Measurements from ENCODE around the gene PRRX2. TPM values are rescaled to one million over a fixed set of nuclear protein-coding genes. Genes with fewer than 3 reads are reported as not detected.

The PRRX2 gene
- polyA plus RNA-seq, 2 donors: 1.7 to 3.6 TPM

DNA sequence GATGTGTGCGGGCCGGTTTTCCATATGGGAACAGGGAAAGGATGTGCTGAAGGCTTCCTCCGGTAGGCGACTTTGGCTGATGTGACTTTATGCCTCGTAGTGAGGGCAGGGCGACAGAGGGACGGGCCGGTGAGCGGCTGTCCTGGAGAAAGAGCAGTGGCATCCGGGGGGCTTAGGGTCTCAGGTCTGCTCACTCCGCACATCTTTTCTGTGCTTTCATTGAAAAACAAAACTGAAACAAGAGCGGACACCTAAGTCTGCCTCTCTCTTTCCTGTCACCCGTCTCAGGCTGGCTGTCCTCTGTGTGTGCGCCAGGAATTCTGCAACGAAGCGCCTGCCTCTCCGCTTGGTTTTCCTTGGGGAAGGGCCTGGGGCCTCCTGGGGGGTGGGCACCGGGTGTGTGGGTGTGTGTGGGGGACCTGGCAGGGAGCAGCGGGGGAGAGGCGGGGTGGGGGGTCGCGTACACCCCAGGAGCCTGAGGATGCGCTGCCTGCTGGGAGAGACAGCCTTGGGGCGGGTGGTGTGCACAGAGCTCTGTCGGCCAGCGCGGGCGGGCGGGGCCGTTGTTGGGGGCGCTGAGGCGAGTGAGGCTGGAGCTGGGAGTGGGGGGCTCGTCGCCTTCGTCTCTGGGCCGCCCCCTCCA lies 580 bp upstream of the PRRX2 start:
- H3K27ac ChIP-seq (ENCODE audit: low read depth in 2 of 2, low read length in 1 of 2): no peak overlapping the region
- peaks cover 0 to 2% of the 10 kb centered on the region in 2 donors for H3K27me3 ChIP-seq (ENCODE audit: control insufficient read depth in 1 of 2, insufficient read depth in 2 of 2, low read length in 2 of 2)

DNA sequence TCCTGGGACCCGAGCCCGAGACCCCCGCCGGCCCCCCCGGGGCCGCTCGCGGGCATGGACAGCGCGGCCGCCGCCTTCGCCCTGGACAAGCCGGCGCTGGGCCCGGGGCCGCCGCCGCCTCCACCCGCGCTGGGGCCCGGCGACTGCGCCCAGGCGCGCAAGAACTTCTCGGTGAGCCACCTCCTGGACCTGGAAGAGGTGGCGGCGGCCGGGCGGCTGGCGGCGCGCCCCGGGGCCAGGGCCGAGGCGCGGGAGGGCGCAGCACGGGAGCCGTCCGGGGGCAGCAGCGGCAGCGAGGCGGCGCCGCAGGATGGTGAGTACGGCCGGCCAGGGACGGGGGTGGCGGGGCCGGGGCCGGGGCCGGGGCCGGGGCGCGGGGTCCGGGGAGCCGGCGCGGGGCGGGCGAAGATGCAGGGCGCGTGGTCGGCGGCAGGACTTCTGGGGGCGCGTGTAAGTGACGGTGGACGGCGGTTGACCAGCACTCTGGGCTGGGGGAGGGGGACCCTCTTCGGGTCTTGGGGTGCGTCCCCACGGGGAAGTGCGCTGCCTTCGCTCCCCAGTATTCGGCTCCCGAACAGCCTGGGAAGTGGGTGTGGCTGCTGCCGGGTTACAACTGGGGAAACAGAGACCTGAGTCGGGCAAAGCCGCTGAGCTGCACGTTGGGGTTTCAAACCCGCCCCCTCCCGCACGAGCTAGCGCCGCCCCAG lies 520 bp downstream of the PRRX2 start:
- Histone ChIP-seq H3K36me3 (ENCODE audit: control insufficient read depth in 2 of 2, insufficient read depth in 2 of 2, low read length in 1 of 2) (no peaks in the 10 kb centered on the region), H3K27me3 (ENCODE audit: control insufficient read depth in 1 of 2, insufficient read depth in 2 of 2, low read length in 2 of 2) (peaks cover 0 to 2% of the 10 kb centered on the region in 2 donors), H3K4me3 (ENCODE audit: low read depth in 1 of 2, low read length in 2 of 2) (peak overlapping the region; percentile 41 to 48), H3K4me1 (ENCODE audit: control insufficient read depth in 2 of 2, insufficient read depth in 2 of 2, low read length in 1 of 2) (peaks cover 0 to 11% of the 10 kb centered on the region in 2 donors), H3K9me3 (ENCODE audit: control insufficient read depth in 2 of 2, insufficient read depth in 1 of 2, low read depth in 1 of 2, low read length in 1 of 2) (no peaks in the 10 kb centered on the region), H3K27ac (ENCODE audit: low read depth in 2 of 2, low read length in 1 of 2) (no peak overlapping the region)
- WGBS, 2 donors: 3 to 4% methylated on average over 55 to 88 of the region's 88 CpGs

More for the DNA sequence above, 580 bp upstream of the PRRX2 start:
- H3K4me1 ChIP-seq (ENCODE audit: control insufficient read depth in 2 of 2, insufficient read depth in 2 of 2, low read length in 1 of 2): peaks cover 0 to 11% of the 10 kb centered on the region in 2 donors
- no peaks in the 10 kb centered on the region for H3K36me3 ChIP-seq (ENCODE audit: control insufficient read depth in 2 of 2, insufficient read depth in 2 of 2, low read length in 1 of 2)
- H3K9me3 ChIP-seq (ENCODE audit: control insufficient read depth in 2 of 2, insufficient read depth in 1 of 2, low read depth in 1 of 2, low read length in 1 of 2): no peaks in the 10 kb centered on the region
- 19 to 21% methylated on average over 28 to 36 of the region's 36 CpGs for WGBS, 2 donors
- H3K4me3 ChIP-seq (ENCODE audit: low read depth in 1 of 2, low read length in 2 of 2): no peak overlapping the region

GRCh38 chr9:129666575-129666974 lies 1.1 kb downstream of the PRRX2 start:
- H3K4me3 ChIP-seq (ENCODE audit: low read depth in 1 of 2, low read length in 2 of 2): peak overlapping the region; percentile 35 to 41
- WGBS, 2 donors: 31 to 33% methylated on average over 13 of the region's 13 CpGs
- H3K9me3 ChIP-seq (ENCODE audit: control insufficient read depth in 2 of 2, insufficient read depth in 1 of 2, low read depth in 1 of 2, low read length in 1 of 2): no peaks in the 10 kb centered on the region
- H3K4me1 ChIP-seq (ENCODE audit: control insufficient read depth in 2 of 2, insufficient read depth in 2 of 2, low read length in 1 of 2): peaks cover 0 to 11% of the 10 kb centered on the region in 2 donors
- peaks cover 0 to 2% of the 10 kb centered on the region in 2 donors for H3K27me3 ChIP-seq (ENCODE audit: control insufficient read depth in 1 of 2, insufficient read depth in 2 of 2, low read length in 2 of 2)
- H3K36me3 ChIP-seq (ENCODE audit: control insufficient read depth in 2 of 2, insufficient read depth in 2 of 2, low read length in 1 of 2): peaks cover 0 to 3% of the 10 kb centered on the region in 2 donors
- no peak overlapping the region for H3K27ac ChIP-seq (ENCODE audit: low read depth in 2 of 2, low read length in 1 of 2)

GRCh38 chr9:129667378-129667777 lies 1.9 kb downstream of the PRRX2 start:
- WGBS, 2 donors: 73 to 74% methylated on average over 10 to 11 of the region's 11 CpGs
- peaks cover 0 to 2% of the 10 kb centered on the region in 2 donors for H3K27me3 ChIP-seq (ENCODE audit: control insufficient read depth in 1 of 2, insufficient read depth in 2 of 2, low read length in 2 of 2)

DNA sequence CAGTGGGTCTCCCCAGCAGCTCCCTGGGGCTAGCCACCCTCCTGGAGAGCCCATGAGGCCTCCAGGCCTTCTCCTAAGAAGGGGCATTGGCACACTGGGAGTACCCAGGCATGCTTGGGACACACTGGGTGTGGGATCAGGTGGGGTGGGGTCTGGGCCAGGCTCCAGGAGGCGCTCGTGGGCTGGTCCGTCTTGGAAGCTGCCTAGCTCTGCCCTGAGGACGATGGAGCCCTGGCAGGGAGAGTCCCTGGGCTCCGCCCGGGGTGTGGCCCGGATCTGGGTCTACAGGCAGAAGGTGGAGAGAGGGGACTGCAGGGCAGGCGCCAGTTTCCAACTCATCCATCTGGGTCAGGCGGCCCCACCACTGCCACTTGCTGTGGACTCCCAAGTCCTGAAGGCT lies 2.4 kb downstream of the PRRX2 start:
- Histone ChIP-seq H3K4me3 (ENCODE audit: low read depth in 1 of 2, low read length in 2 of 2) (no peak overlapping the region), H3K27ac (ENCODE audit: low read depth in 2 of 2, low read length in 1 of 2) (no peak overlapping the region), H3K9me3 (ENCODE audit: control insufficient read depth in 2 of 2, insufficient read depth in 1 of 2, low read depth in 1 of 2, low read length in 1 of 2) (no peaks in the 10 kb centered on the region), H3K4me1 (ENCODE audit: control insufficient read depth in 2 of 2, insufficient read depth in 2 of 2, low read length in 1 of 2) (peaks cover 0 to 11% of the 10 kb centered on the region in 2 donors), H3K36me3 (ENCODE audit: control insufficient read depth in 2 of 2, insufficient read depth in 2 of 2, low read length in 1 of 2) (peaks cover 0 to 3% of the 10 kb centered on the region in 2 donors), H3K27me3 (ENCODE audit: control insufficient read depth in 1 of 2, insufficient read depth in 2 of 2, low read length in 2 of 2) (peaks cover 0 to 2% of the 10 kb centered on the region in 2 donors)
- WGBS, 2 donors: 55 to 64% methylated on average over 9 of the region's 9 CpGs

More at GRCh38 chr9:129667378-129667777, 1.9 kb downstream of the PRRX2 start:
- H3K36me3 ChIP-seq (ENCODE audit: control insufficient read depth in 2 of 2, insufficient read depth in 2 of 2, low read length in 1 of 2): peaks cover 0 to 3% of the 10 kb centered on the region in 2 donors
- H3K4me3 ChIP-seq (ENCODE audit: low read depth in 1 of 2, low read length in 2 of 2): no peak overlapping the region
- peaks cover 0 to 11% of the 10 kb centered on the region in 2 donors for H3K4me1 ChIP-seq (ENCODE audit: control insufficient read depth in 2 of 2, insufficient read depth in 2 of 2, low read length in 1 of 2)
- no peak overlapping the region for H3K27ac ChIP-seq (ENCODE audit: low read depth in 2 of 2, low read length in 1 of 2)
- H3K9me3 ChIP-seq (ENCODE audit: control insufficient read depth in 2 of 2, insufficient read depth in 1 of 2, low read depth in 1 of 2, low read length in 1 of 2): no peaks in the 10 kb centered on the region

DNA sequence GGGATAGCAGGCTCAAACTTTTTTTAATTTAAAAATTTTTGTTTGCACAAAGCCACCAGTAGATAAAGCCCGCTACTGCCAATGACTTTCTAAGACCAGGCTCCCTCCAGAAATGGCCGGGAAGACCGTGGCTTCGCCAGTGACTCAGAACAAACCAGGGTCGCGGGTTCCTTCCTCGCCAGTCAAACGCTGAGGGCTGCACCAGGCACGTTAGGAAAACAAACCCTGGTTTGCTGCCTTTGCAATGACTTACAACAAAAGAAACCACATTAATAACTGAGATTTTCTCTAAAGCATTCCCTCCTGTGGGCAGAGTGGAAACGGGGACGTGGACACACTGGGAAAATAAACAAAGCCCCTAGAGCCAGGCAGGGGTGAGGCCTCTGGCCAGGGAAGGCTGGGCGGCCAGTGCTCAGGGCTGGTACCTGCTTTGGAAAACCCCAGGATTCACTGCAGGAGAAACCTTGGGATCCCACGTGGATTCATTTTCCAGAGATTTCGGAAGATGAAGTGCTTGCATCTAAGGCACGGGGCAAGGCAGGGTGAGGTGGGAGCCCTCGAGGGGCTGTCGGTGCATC lies 3.8 kb downstream of the PRRX2 start:
- 61 to 62% methylated on average over 17 of the region's 17 CpGs for WGBS, 2 donors
- Histone ChIP-seq H3K4me3 (ENCODE audit: low read depth in 1 of 2, low read length in 2 of 2) (no peak overlapping the region), H3K27me3 (ENCODE audit: control insufficient read depth in 1 of 2, insufficient read depth in 2 of 2, low read length in 2 of 2) (peaks cover 0 to 2% of the 10 kb centered on the region in 2 donors), H3K9me3 (ENCODE audit: control insufficient read depth in 2 of 2, insufficient read depth in 1 of 2, low read depth in 1 of 2, low read length in 1 of 2) (no peaks in the 10 kb centered on the region), H3K4me1 (ENCODE audit: control insufficient read depth in 2 of 2, insufficient read depth in 2 of 2, low read length in 1 of 2) (peaks cover 0 to 11% of the 10 kb centered on the region in 2 donors), H3K36me3 (ENCODE audit: control insufficient read depth in 2 of 2, insufficient read depth in 2 of 2, low read length in 1 of 2) (peaks cover 0 to 3% of the 10 kb centered on the region in 2 donors), H3K27ac (ENCODE audit: low read depth in 2 of 2, low read length in 1 of 2) (no peak overlapping the region)

DNA sequence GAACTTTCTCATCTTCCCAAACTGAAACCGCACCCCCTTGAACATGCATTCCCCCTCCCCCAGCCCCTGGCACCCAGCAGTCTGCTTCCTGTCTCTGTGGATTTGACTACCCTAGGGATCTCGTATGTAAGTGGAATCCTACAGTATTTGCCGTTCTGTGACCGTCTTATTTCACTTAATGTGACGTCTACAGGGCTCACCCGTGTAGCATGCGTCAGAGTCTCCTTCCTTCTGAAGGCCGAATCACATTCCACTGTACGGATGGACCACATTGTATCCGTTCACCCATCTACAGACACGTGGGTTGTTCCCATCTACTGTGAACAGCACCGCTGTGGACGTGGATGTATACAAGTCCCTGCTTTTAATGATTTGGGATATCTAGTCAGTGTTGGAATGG lies 4.5 kb downstream of the PRRX2 start:
- Histone ChIP-seq H3K4me3 (ENCODE audit: low read depth in 1 of 2, low read length in 2 of 2) (no peak overlapping the region), H3K27ac (ENCODE audit: low read depth in 2 of 2, low read length in 1 of 2) (no peak overlapping the region), H3K9me3 (ENCODE audit: control insufficient read depth in 2 of 2, insufficient read depth in 1 of 2, low read depth in 1 of 2, low read length in 1 of 2) (no peaks in the 10 kb centered on the region), H3K36me3 (ENCODE audit: control insufficient read depth in 2 of 2, insufficient read depth in 2 of 2, low read length in 1 of 2) (peaks cover 0 to 3% of the 10 kb centered on the region in 2 donors), H3K4me1 (ENCODE audit: control insufficient read depth in 2 of 2, insufficient read depth in 2 of 2, low read length in 1 of 2) (peaks cover 0 to 11% of the 10 kb centered on the region in 2 donors), H3K27me3 (ENCODE audit: control insufficient read depth in 1 of 2, insufficient read depth in 2 of 2, low read length in 2 of 2) (peaks cover 0 to 2% of the 10 kb centered on the region in 2 donors)
- 90 to 91% methylated on average over 13 of the region's 13 CpGs for WGBS, 2 donors

DNA sequence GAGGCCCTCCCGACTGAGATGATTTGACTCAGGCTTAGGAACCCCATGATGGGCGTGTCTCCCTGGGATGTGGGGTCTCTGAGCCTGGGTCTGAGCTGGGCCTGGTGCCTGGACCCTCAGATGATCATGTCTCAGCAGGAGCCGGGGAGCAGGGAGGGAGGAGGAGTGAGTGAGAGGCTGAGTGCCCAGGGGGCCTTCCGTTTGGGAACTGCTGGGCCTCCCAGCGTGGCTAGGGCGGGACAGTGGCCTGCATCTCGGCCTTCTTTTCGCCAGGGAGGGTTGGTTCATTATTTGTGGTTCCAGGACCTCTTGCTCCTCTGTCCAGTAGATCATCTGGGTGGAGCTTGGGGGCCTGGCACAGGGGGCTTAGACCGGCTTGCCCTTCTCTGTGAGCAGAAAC lies 5.6 kb downstream of the PRRX2 start:
- H3K36me3 ChIP-seq (ENCODE audit: control insufficient read depth in 2 of 2, insufficient read depth in 2 of 2, low read length in 1 of 2): peaks cover 0 to 3% of the 10 kb centered on the region in 2 donors
- H3K27ac ChIP-seq (ENCODE audit: low read depth in 2 of 2, low read length in 1 of 2): no peak overlapping the region
- H3K4me1 ChIP-seq (ENCODE audit: control insufficient read depth in 2 of 2, insufficient read depth in 2 of 2, low read length in 1 of 2): peaks cover 0 to 7% of the 10 kb centered on the region in 2 donors
- no peak overlapping the region for H3K4me3 ChIP-seq (ENCODE audit: low read depth in 1 of 2, low read length in 2 of 2)
- peaks cover 0 to 2% of the 10 kb centered on the region in 2 donors for H3K27me3 ChIP-seq (ENCODE audit: control insufficient read depth in 1 of 2, insufficient read depth in 2 of 2, low read length in 2 of 2)
- H3K9me3 ChIP-seq (ENCODE audit: control insufficient read depth in 2 of 2, insufficient read depth in 1 of 2, low read depth in 1 of 2, low read length in 1 of 2): no peaks in the 10 kb centered on the region
- WGBS, 2 donors: 82 to 84% methylated on average over 9 of the region's 9 CpGs

- Histone ChIP-seq H3K4me3 (ENCODE audit: low read depth in 1 of 2, low read length in 2 of 2) (no peak overlapping the region), H3K36me3 (ENCODE audit: control insufficient read depth in 2 of 2, insufficient read depth in 2 of 2, low read length in 1 of 2) (peaks cover 0 to 3% of the 10 kb centered on the region in 2 donors), H3K9me3 (ENCODE audit: control insufficient read depth in 2 of 2, insufficient read depth in 1 of 2, low read depth in 1 of 2, low read length in 1 of 2) (no peaks in the 10 kb centered on the region), H3K27me3 (ENCODE audit: control insufficient read depth in 1 of 2, insufficient read depth in 2 of 2, low read length in 2 of 2) (peaks cover 0 to 2% of the 10 kb centered on the region in 2 donors), H3K27ac (ENCODE audit: low read depth in 2 of 2, low read length in 1 of 2) (no peak overlapping the region), H3K4me1 (ENCODE audit: control insufficient read depth in 2 of 2, insufficient read depth in 2 of 2, low read length in 1 of 2) (peaks cover 0 to 5% of the 10 kb centered on the region in 2 donors)
- 58 to 65% methylated on average over 7 of the region's 7 CpGs for WGBS, 2 donors
These were observed 6.1 kb downstream of the PRRX2 start for GRCh38 chr9:129671519-129671918.

Data from esophagus (tissue), 2 donors.